H9 (cell line): Measurements from ENCODE around the gene ANKS3. TPM values are rescaled to one million over a fixed set of nuclear protein-coding genes. Genes with fewer than 3 reads are reported as not detected.
A peak's percentile ranks its signal among the peaks of the same experiment; 100 is the strongest.

Experiments
- DNase-seq: peaks from one replicate; pipeline ENCODE4 v3.0.0-alpha.2; 2017
- H2AFZ ChIP-seq: one replicate; pipeline ENCODE4 v1.6.1; 2013; ENCODE audit warnings: mild to moderate bottlenecking, low read length, control low read depth, moderate library complexity
- H2AK5ac ChIP-seq: 2 replicates; pipeline ENCODE4 v1.6.1; 2013; ENCODE audit warnings: low read length, control low read depth, mixed read lengths; ENCODE audit not compliant: insufficient read length
- H2BK120ac ChIP-seq: one replicate; pipeline ENCODE4 v1.6.1; 2013; ENCODE audit warnings: low read depth, mild to moderate bottlenecking, low read length, control low read depth, inconsistent platforms; ENCODE audit not compliant: poor library complexity, severe bottlenecking
- H2BK12ac ChIP-seq: 2 replicates; pipeline ENCODE4 v1.6.1; 2013; ENCODE audit warnings: low read length, control low read depth, mixed read lengths, low read depth; ENCODE audit not compliant: insufficient read length
- H2BK15ac ChIP-seq: 2 replicates; pipeline ENCODE4 v1.6.1; 2013; ENCODE audit warnings: low read depth, low read length, control low read depth
- H2BK20ac ChIP-seq: one replicate; pipeline ENCODE4 v1.6.1; 2013; ENCODE audit warnings: low read depth, mild to moderate bottlenecking, low read length, control low read depth, inconsistent platforms; ENCODE audit not compliant: poor library complexity, severe bottlenecking
- H2BK5ac ChIP-seq: 2 replicates; pipeline ENCODE4 v1.6.1; 2013; ENCODE audit warnings: low read length, control low read depth, mixed read lengths; ENCODE audit not compliant: insufficient read length
- H3K14ac ChIP-seq: 2 replicates; pipeline ENCODE4 v1.6.1; 2013; ENCODE audit warnings: low read length, control low read depth; ENCODE audit not compliant: insufficient read depth
- H3K18ac ChIP-seq: 2 replicates; pipeline ENCODE4 v1.6.1; 2013; ENCODE audit warnings: low read depth, mild to moderate bottlenecking, mixed read lengths, low read length, control low read depth; ENCODE audit not compliant: insufficient read length
- H3K23ac ChIP-seq: 2 replicates; pipeline ENCODE4 v1.6.1; 2013; ENCODE audit warnings: low read length, control low read depth, mixed read lengths, low read depth; ENCODE audit not compliant: insufficient read length
- H3K23me2 ChIP-seq: 2 replicates; pipeline ENCODE4 v1.6.1; 2013; ENCODE audit warnings: low read depth, mild to moderate bottlenecking, mixed read lengths, low read length, control low read depth; ENCODE audit not compliant: insufficient read length, poor library complexity, severe bottlenecking
- H3K27ac ChIP-seq: 2 replicates; pipeline ENCODE4 v1.5.1; 2013; ENCODE audit warnings: low read length, control low read depth, mixed read lengths, low read depth; ENCODE audit not compliant: insufficient read length
- H3K27me3 ChIP-seq: 2 replicates; pipeline ENCODE4 v1.6.1; 2013; ENCODE audit warnings: low read length, control low read depth, inconsistent platforms; ENCODE audit not compliant: insufficient read depth
- H3K4ac ChIP-seq: 2 replicates; pipeline ENCODE4 v1.6.1; 2013; ENCODE audit warnings: low read depth, mild to moderate bottlenecking, control low read depth, inconsistent platforms, low read length, moderate library complexity
- H3K4me1 ChIP-seq: 2 replicates; pipeline ENCODE4 v1.6.1; 2013; ENCODE audit warnings: low read length, control low read depth, inconsistent platforms; ENCODE audit not compliant: insufficient read depth
- H3K4me2 ChIP-seq: 2 replicates; pipeline ENCODE4 v1.6.1; 2013; ENCODE audit warnings: low read length, control low read depth, mixed read lengths; ENCODE audit not compliant: insufficient read length, insufficient read depth
- H3K56ac ChIP-seq: 2 replicates; pipeline ENCODE4 v1.6.1; 2013; ENCODE audit warnings: low read depth, mild to moderate bottlenecking, mixed read lengths, low read length, control low read depth; ENCODE audit not compliant: insufficient read length
- H3K79me1 ChIP-seq: 2 replicates; pipeline ENCODE4 v1.6.1; 2013; ENCODE audit warnings: low read depth, mild to moderate bottlenecking, moderate library complexity, low read length, control low read depth, inconsistent platforms; ENCODE audit not compliant: insufficient read depth, poor library complexity, severe bottlenecking
- H3K79me2 ChIP-seq: 2 replicates; pipeline ENCODE4 v1.6.1; 2013; ENCODE audit warnings: low read length, control low read depth, inconsistent platforms; ENCODE audit not compliant: insufficient read depth
- H3K9ac ChIP-seq: 2 replicates; pipeline ENCODE4 v1.6.1; 2013; ENCODE audit warnings: low read length, control low read depth, mixed read lengths; ENCODE audit not compliant: insufficient read length; ENCODE audit errors: extremely low read depth
- H3K9me3 ChIP-seq: one replicate; pipeline ENCODE4 v1.6.1; 2013; ENCODE audit warnings: low read depth, low read length, inconsistent platforms; ENCODE audit not compliant: control insufficient read depth
- H3T11ph ChIP-seq: one replicate; pipeline ENCODE4 v1.6.1; 2013; ENCODE audit warnings: mild to moderate bottlenecking, low read length, control low read depth, inconsistent platforms
- H4K20me1 ChIP-seq: one replicate; pipeline ENCODE4 v1.6.1; 2013; ENCODE audit not compliant: control insufficient read depth, insufficient read length, insufficient read depth
- H4K5ac ChIP-seq: 2 replicates; pipeline ENCODE4 v1.6.1; 2013; ENCODE audit warnings: low read depth, mild to moderate bottlenecking, mixed read lengths, low read length, control low read depth; ENCODE audit not compliant: insufficient read length
- H4K8ac ChIP-seq: replicated peaks from 2 replicates; pipeline ENCODE4 v1.6.1; 2013; ENCODE audit warnings: low read length, control low read depth, mixed read lengths, low read depth; ENCODE audit not compliant: insufficient read length
- H4K91ac ChIP-seq: 2 replicates; pipeline ENCODE4 v1.6.1; 2013; ENCODE audit warnings: low read depth, mild to moderate bottlenecking, moderate library complexity, mixed read lengths, low read length, control low read depth; ENCODE audit not compliant: insufficient read length
- H3K27ac Mint-ChIP-seq, 3 experiments: 2 replicates in 2 of 3; 3 replicates in 1 of 3; pipeline ENCODE4 v1.8.0; 2020 to 2021; ENCODE audit warnings: mixed read lengths in 3 of 3, mild to moderate bottlenecking in 1 of 3, moderate library complexity in 1 of 3
- H3K27me3 Mint-ChIP-seq: 2 replicates; pipeline ENCODE4 v1.8.0; 2021; ENCODE audit warnings: low read depth, mild to moderate bottlenecking, moderate library complexity, mixed read lengths
- H3K36me3 Mint-ChIP-seq, 3 experiments: 2 replicates in 2 of 3; 3 replicates in 1 of 3; pipeline ENCODE4 v1.8.0; 2020 to 2021; ENCODE audit warnings: low read depth in 3 of 3, mixed read lengths in 3 of 3; ENCODE audit not compliant: insufficient read depth in 1 of 3
- H3K4me1 Mint-ChIP-seq, 2 experiments: 2 replicates each; pipeline ENCODE4 v1.8.0; 2020; ENCODE audit warnings: mixed read lengths in 2 of 2
- H3K4me3 Mint-ChIP-seq, 2 experiments: 2 replicates in 1 of 2; 3 replicates in 1 of 2; pipeline ENCODE4 v1.8.0; 2020 to 2021; ENCODE audit warnings: mild to moderate bottlenecking in 2 of 2, mixed read lengths in 2 of 2, moderate library complexity in 1 of 2
- H3K9me3 Mint-ChIP-seq, 2 experiments: 2 replicates in 1 of 2; 3 replicates in 1 of 2; pipeline ENCODE4 v1.8.0; 2020; ENCODE audit warnings: mild to moderate bottlenecking in 2 of 2, mixed read lengths in 2 of 2, moderate library complexity in 1 of 2
- WGBS: extraction: QIAGEN DNeasy Blood & Tissue Kit; methylation state at CpG from one replicate; pipeline ENCODE4 v1.1.7; 2013; ENCODE audit warnings: missing lambda C conversion rate, low lambda C conversion rate, mixed read lengths; ENCODE audit not compliant: insufficient read length; ENCODE audit errors: extremely low coverage; 5-methylcytosine and 5-hydroxymethylcytosine counted together
- total RNA-seq: library from RNA; stranded (reverse); gene quantifications from 2 replicates; pipeline ENCODE4 v1.2.1, GENCODE V29; 2021
- TF ChIP-seq, protein P1 (sequence below): fragments of 200-600 bp; sonication (generic); conservative IDR thresholded peaks from 3 replicates; pipeline ENCODE4 v1.8.0; 2021; ENCODE audit warnings: antibody characterized with exemption, mild to moderate bottlenecking

Gene ANKS3
- total RNA-seq, 1 experiment from 2014 or later, result 32.0 TPM

DNA sequence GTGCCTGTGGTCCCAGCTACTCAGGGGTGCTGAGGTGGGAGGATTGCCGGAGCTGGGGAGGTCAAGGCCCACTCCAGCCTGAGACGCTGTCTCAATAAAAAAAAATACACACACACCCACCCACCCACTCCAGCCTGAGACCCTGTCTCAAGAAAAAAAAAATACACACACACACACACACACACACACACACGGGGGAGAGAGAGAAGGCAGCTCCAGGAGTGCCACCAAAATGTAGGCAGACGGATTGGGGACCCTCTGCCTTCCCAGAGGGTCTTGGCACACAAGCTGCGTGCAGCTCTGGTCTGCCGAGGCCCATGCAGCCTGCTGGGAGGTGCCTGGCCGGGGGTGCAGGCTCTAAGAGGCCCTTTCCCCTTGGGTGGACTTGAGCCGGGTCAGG, 46.7 kb downstream of the ANKS3 start:
- no peak overlapping the region for H2BK15ac ChIP-seq
- H3K4me1 Mint-ChIP-seq, result peaks cover 1 to 3% of the 10 kb centered on the region in 2 experiments; a peak in 2 of 4 replicates
- TF ChIP-seq, protein P1, sequence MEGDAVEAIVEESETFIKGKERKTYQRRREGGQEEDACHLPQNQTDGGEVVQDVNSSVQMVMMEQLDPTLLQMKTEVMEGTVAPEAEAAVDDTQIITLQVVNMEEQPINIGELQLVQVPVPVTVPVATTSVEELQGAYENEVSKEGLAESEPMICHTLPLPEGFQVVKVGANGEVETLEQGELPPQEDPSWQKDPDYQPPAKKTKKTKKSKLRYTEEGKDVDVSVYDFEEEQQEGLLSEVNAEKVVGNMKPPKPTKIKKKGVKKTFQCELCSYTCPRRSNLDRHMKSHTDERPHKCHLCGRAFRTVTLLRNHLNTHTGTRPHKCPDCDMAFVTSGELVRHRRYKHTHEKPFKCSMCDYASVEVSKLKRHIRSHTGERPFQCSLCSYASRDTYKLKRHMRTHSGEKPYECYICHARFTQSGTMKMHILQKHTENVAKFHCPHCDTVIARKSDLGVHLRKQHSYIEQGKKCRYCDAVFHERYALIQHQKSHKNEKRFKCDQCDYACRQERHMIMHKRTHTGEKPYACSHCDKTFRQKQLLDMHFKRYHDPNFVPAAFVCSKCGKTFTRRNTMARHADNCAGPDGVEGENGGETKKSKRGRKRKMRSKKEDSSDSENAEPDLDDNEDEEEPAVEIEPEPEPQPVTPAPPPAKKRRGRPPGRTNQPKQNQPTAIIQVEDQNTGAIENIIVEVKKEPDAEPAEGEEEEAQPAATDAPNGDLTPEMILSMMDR, result no peak
- H2BK5ac ChIP-seq, result no peak overlapping the region
- no peak overlapping the region for H3K27ac ChIP-seq
- H3K36me3 Mint-ChIP-seq, result peaks cover 3 to 31% (median 30%) of the 10 kb centered on the region in 3 experiments; a peak in 6 of 7 replicates
- H4K20me1 ChIP-seq, result no peaks in the 10 kb centered on the region
- H3K9ac ChIP-seq, result no peak overlapping the region
- no peaks in the 10 kb centered on the region for H3K27me3 ChIP-seq
- no peak overlapping the region for H4K91ac ChIP-seq
- H2AK5ac ChIP-seq, result no peak overlapping the region
- no peaks in the 10 kb centered on the region for H3K79me2 ChIP-seq
- no peaks in the 10 kb centered on the region for H3K4me1 ChIP-seq
- no peak overlapping the region for H2AFZ ChIP-seq
- H3K4ac ChIP-seq, result no peak overlapping the region
- no peak overlapping the region for H2BK12ac ChIP-seq
- no peaks in the 10 kb centered on the region for H3K23me2 ChIP-seq
- H3K14ac ChIP-seq, result no peak overlapping the region
- H3K9me3 ChIP-seq, result no peaks in the 10 kb centered on the region
- no CpG with 5 or more reads among the region's 8 CpGs for WGBS
- no peak overlapping the region for H3K18ac ChIP-seq
- H4K8ac ChIP-seq, result no peak overlapping the region
- H2BK20ac ChIP-seq, result no peak overlapping the region
- no peak overlapping the region for H3K4me2 ChIP-seq
- no peak overlapping the region for H3K4me3 Mint-ChIP-seq
- no peaks in the 10 kb centered on the region for H3K79me1 ChIP-seq
- no peak overlapping the region for H3K23ac ChIP-seq
- no peaks in the 10 kb centered on the region for H3K27me3 Mint-ChIP-seq
- no peak overlapping the region for H4K5ac ChIP-seq
- H3K27ac Mint-ChIP-seq, result peak overlapping the region in 1 of 3 experiments; percentile 76; a peak in 2 of 7 replicates
- no peak for DNase-seq
- H3T11ph ChIP-seq, result no peak overlapping the region
- no peaks in the 10 kb centered on the region for H3K9me3 Mint-ChIP-seq
- no peak overlapping the region for H2BK120ac ChIP-seq
- no peak overlapping the region for H3K56ac ChIP-seq
